ENCODE measurements around the gene LRP2.

Gene LRP2

GRCh38 chr2:169131587-169132512 lies 230.5 kb downstream of the LRP2 start:
- peak overlapping the region in 3 of 11 experiments; percentile 31 to 54 (median 44); a peak in 3 of 22 replicates for H3K27ac ChIP-seq
- H3K4me2 ChIP-seq = peak overlapping the region in 5 of 11 experiments; percentile 11 to 39 (median 20); a peak in 7 of 22 replicates
- H3K9ac ChIP-seq = 0 out of 22 replicates have a peak overlapping the region, but pooled peaks of 1 of the 11 experiments have one; percentile 2
- H3K36me3 ChIP-seq = no peaks in the 10 kb centered on the region
- H3K4me1 ChIP-seq = peaks cover 0 to 24% (median 13%) of the 10 kb centered on the region in 10 experiments; a peak in 10 of 20 replicates
- no peaks in the 10 kb centered on the region for H3K9me3 ChIP-seq (replicated peaks in 1 of 11)
- H3K27me3 ChIP-seq = no peaks in the 10 kb centered on the region
- TF ChIP-seq Cebpa-rat (IDR thresholded peaks at IDR 0.05) = no peak
- no peaks in the 10 kb centered on the region for H4K20me1 ChIP-seq
- H3K4me3 ChIP-seq = no peak overlapping the region

- no peak overlapping the region for H3K4me3 ChIP-seq
- peak overlapping the region in 4 of 11 experiments; percentile 6 to 44 (median 22); a peak in 5 of 22 replicates for H3K27ac ChIP-seq
- H3K4me2 ChIP-seq = peak overlapping the region in 3 of 11 experiments; percentile 1 to 44 (median 38); a peak in 5 of 22 replicates
- H3K9me3 ChIP-seq (replicated peaks in 1 of 11) = no peaks in the 10 kb centered on the region
- no peaks in the 10 kb centered on the region for H4K20me1 ChIP-seq
- peaks cover 0 to 24% (median 13%) of the 10 kb centered on the region in 10 experiments; a peak in 10 of 20 replicates for H3K4me1 ChIP-seq
- no peak for TF ChIP-seq Cebpa-rat (IDR thresholded peaks at IDR 0.05)
- H3K9ac ChIP-seq = no peak overlapping the region
- no peaks in the 10 kb centered on the region for H3K36me3 ChIP-seq
- no peaks in the 10 kb centered on the region for H3K27me3 ChIP-seq
Observed at GRCh38 chr2:169129703-169130243, 232.6 kb downstream of the LRP2 start.

GRCh38 chr2:169119851-169120250 lies 242.5 kb downstream of the LRP2 start:
- Histone ChIP-seq H3K27ac (no peak overlapping the region), H3K27me3 (no peaks in the 10 kb centered on the region), H4K20me1 (no peaks in the 10 kb centered on the region), H3K4me2 (peak overlapping the region in 7 of 11 experiments; percentile 3 to 61 (median 13); a peak in 5 of 22 replicates), H3K36me3 (no peaks in the 10 kb centered on the region), H3K4me1 (peaks cover 0 to 15% (median 9%) of the 10 kb centered on the region in 10 experiments; a peak in 7 of 20 replicates), H3K9ac (no peak overlapping the region), H3K9me3 (replicated peaks in 1 of 11) (peaks cover 0 to 16% (median 9%) of the 10 kb centered on the region in 11 experiments; a peak in 11 of 22 replicates), H3K4me3 (no peak overlapping the region)
- no peak for TF ChIP-seq Cebpa-rat (IDR thresholded peaks at IDR 0.05)

GRCh38 chr2:169119123-169119760 lies 243.1 kb downstream of the LRP2 start:
- no peak for TF ChIP-seq Cebpa-rat (IDR thresholded peaks at IDR 0.05)
- Histone ChIP-seq H3K4me2 (peak overlapping the region in 10 of 11 experiments; percentile 1 to 61 (median 12); a peak in 11 of 22 replicates), H3K27ac (no peak overlapping the region), H3K9me3 (replicated peaks in 1 of 11) (peaks cover 0 to 16% (median 9%) of the 10 kb centered on the region in 11 experiments; a peak in 11 of 22 replicates), H3K9ac (no peak overlapping the region), H4K20me1 (no peaks in the 10 kb centered on the region), H3K4me1 (peaks cover 0 to 15% (median 9%) of the 10 kb centered on the region in 10 experiments; a peak in 7 of 20 replicates), H3K27me3 (no peaks in the 10 kb centered on the region), H3K4me3 (no peak overlapping the region), H3K36me3 (no peaks in the 10 kb centered on the region)

GRCh38 chr2:169118060-169118459 lies 244.3 kb downstream of the LRP2 start:
- Histone ChIP-seq H4K20me1 (no peaks in the 10 kb centered on the region), H3K4me1 (peaks cover 0 to 15% (median 9%) of the 10 kb centered on the region in 10 experiments; a peak in 7 of 20 replicates), H3K36me3 (no peaks in the 10 kb centered on the region), H3K27ac (no peak overlapping the region), H3K4me3 (no peak overlapping the region), H3K9ac (no peak overlapping the region), H3K4me2 (no peak overlapping the region), H3K9me3 (replicated peaks in 1 of 11) (peaks cover 0 to 16% (median 9%) of the 10 kb centered on the region in 11 experiments; a peak in 11 of 22 replicates), H3K27me3 (no peaks in the 10 kb centered on the region)
- no peak for TF ChIP-seq Cebpa-rat (IDR thresholded peaks at IDR 0.05)

GRCh38 chr2:169116993-169117392 lies 245.3 kb downstream of the LRP2 start:
- Histone ChIP-seq H3K4me3 (no peak overlapping the region), H3K4me1 (peaks cover 0 to 15% (median 9%) of the 10 kb centered on the region in 10 experiments; a peak in 7 of 20 replicates), H4K20me1 (no peaks in the 10 kb centered on the region), H3K27me3 (no peaks in the 10 kb centered on the region), H3K9ac (no peak overlapping the region), H3K9me3 (replicated peaks in 1 of 11) (peaks cover 0 to 16% (median 9%) of the 10 kb centered on the region in 11 experiments; a peak in 11 of 22 replicates), H3K4me2 (no peak overlapping the region), H3K36me3 (no peaks in the 10 kb centered on the region), H3K27ac (no peak overlapping the region)
- no peak for TF ChIP-seq Cebpa-rat (IDR thresholded peaks at IDR 0.05)

- Histone ChIP-seq H3K36me3 (no peaks in the 10 kb centered on the region), H4K20me1 (no peaks in the 10 kb centered on the region), H3K4me2 (no peak overlapping the region), H3K27me3 (no peaks in the 10 kb centered on the region), H3K4me3 (no peak overlapping the region), H3K27ac (no peak overlapping the region), H3K4me1 (peaks cover 0 to 15% (median 9%) of the 10 kb centered on the region in 10 experiments; a peak in 7 of 20 replicates), H3K9ac (no peak overlapping the region), H3K9me3 (replicated peaks in 1 of 11) (peaks cover 0 to 13% (median 5%) of the 10 kb centered on the region in 11 experiments; a peak in 11 of 22 replicates)
- no peak for TF ChIP-seq Cebpa-rat (IDR thresholded peaks at IDR 0.05)
Observed at GRCh38 chr2:169116327-169116726, 246.0 kb downstream of the LRP2 start.

GRCh38 chr2:169114056-169114455 lies 248.3 kb downstream of the LRP2 start:
- no peak for TF ChIP-seq Cebpa-rat (IDR thresholded peaks at IDR 0.05)
- H3K9ac ChIP-seq = no peak overlapping the region
- H3K4me3 ChIP-seq = no peak overlapping the region
- no peaks in the 10 kb centered on the region for H3K27me3 ChIP-seq
- no peak overlapping the region for H3K4me2 ChIP-seq
- no peak overlapping the region for H3K27ac ChIP-seq
- H3K4me1 ChIP-seq = peaks cover 0 to 26% (median 17%) of the 10 kb centered on the region in 10 experiments; a peak in 17 of 20 replicates
- H4K20me1 ChIP-seq = no peaks in the 10 kb centered on the region
- H3K9me3 ChIP-seq (replicated peaks in 1 of 11) = peaks cover 0 to 2% (median 0%) of the 10 kb centered on the region in 11 experiments; a peak in 1 of 22 replicates
- no peaks in the 10 kb centered on the region for H3K36me3 ChIP-seq

Data from BLaER1 treated with 17β-estradiol and CSF1 and Interleukin-3, amounts not matched to agents 10 nM and 100 nM (cell line).